ENCODE results near the gene EPHB3.

Gene EPHB3

DNA sequence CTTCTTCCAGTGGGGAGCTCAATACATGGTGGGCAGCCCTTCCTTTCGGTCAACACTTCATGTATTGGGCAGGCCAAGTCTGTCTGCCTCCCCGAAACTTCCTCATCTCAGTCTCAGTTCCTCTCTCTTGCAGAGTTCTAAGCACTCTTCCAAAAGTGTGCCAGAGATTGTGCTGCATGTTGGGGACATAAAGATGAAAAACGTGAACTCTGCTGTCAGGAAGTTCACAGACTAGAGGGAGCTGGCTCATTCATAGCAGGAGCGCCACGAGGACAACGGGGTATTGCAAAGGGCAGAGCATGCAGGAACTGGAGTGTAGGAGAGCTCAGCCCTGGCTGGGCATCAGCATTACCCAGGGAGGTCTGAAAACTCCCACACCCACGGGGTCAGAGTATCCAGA lies 15.3 kb upstream of the EPHB3 start:
- Histone ChIP-seq H3K36me3 (ENCODE audit: control insufficient read depth, insufficient read depth, low read length, severe bottlenecking) (no peaks in the 10 kb centered on the region), H3K4me1 (ENCODE audit: control insufficient read depth, insufficient read depth, low read length) (peaks cover 6% of the 10 kb centered on the region), H3K27me3 (replicated peaks; ENCODE audit: control insufficient read depth, insufficient read depth, low read length) (peaks cover 57% of the 10 kb centered on the region), H3K9me3 (ENCODE audit: control insufficient read depth, low read length) (no peaks in the 10 kb centered on the region), H3K9ac (ENCODE audit: low read length) (no peak overlapping the region), H3K4me3 (ENCODE audit: low read length) (no peak overlapping the region)
- DNase-seq (ENCODE audit: low read depth), result no peak

DNA sequence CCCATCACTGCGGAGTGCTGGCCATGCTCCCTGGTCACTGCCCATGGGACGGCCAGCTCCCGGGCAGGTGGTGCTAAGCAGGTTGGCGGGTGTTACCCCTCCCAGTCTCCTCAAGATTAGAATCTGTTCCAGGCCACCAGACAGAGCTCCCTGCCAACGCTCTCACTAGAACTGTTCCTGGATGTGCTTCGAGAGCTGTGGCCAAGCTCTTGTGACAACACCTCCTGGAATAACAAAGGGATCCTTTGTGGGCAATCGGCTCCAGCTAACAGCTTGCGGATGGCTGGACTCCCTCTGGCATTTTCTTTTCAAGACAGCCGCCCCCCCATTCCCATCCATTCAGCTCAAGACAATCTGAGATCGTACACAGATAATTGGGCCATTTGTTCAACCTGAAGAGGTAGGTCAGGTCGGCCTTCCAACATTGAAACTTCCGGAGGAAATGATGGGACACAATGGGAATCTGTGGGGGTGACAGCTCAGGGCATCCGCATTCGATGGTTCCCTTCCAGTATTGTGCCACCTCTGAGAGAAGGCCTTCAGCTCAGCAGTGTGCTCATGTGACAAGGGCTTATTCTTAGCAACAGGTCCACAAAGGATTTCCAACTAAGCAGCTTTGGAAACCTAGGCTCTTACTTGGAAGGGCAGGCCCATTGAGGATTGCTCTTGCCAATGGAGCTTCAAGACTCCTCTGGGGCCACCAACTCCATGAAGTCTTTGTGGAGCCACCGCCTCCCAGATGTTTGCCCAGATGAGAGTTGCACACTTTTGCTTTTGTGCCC lies 11.6 kb upstream of the EPHB3 start:
- peaks cover 57% of the 10 kb centered on the region for H3K27me3 ChIP-seq (replicated peaks; ENCODE audit: control insufficient read depth, insufficient read depth, low read length)
- no peak overlapping the region for H3K4me3 ChIP-seq (ENCODE audit: low read length)
- no peak overlapping the region for H3K9ac ChIP-seq (ENCODE audit: low read length)
- peaks cover 6% of the 10 kb centered on the region for H3K4me1 ChIP-seq (ENCODE audit: control insufficient read depth, insufficient read depth, low read length)
- DNase-seq (ENCODE audit: low read depth), result no peak
- no peaks in the 10 kb centered on the region for H3K36me3 ChIP-seq (ENCODE audit: control insufficient read depth, insufficient read depth, low read length, severe bottlenecking)
- H3K9me3 ChIP-seq (ENCODE audit: control insufficient read depth, low read length), result no peaks in the 10 kb centered on the region

DNA sequence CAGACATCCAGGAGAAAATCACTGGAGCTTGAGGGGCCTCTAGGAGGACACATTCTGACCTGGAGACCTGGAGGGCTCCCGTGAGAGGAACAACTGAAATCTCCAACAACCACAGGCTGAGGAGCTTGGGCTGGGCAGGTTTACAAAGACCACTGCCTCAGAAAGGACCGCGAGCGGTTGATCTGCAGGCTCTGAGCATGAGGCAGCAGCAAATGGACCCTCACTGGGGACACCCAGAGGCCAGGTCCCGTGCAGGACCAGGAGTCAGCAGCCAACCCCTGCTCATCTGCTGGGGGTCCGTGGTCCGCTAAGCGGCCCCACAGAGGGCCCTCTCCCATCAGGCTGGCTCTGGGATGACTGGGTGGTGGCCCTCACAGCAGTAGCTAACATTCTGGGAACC lies 10.5 kb upstream of the EPHB3 start:
- Histone ChIP-seq H3K27me3 (replicated peaks; ENCODE audit: control insufficient read depth, insufficient read depth, low read length) (peaks cover 58% of the 10 kb centered on the region), H3K9ac (ENCODE audit: low read length) (no peak overlapping the region), H3K4me3 (ENCODE audit: low read length) (no peak overlapping the region), H3K4me1 (ENCODE audit: control insufficient read depth, insufficient read depth, low read length) (peaks cover 6% of the 10 kb centered on the region), H3K36me3 (ENCODE audit: control insufficient read depth, insufficient read depth, low read length, severe bottlenecking) (no peaks in the 10 kb centered on the region), H3K9me3 (ENCODE audit: control insufficient read depth, low read length) (no peaks in the 10 kb centered on the region)
- no peak for DNase-seq (ENCODE audit: low read depth)

DNA sequence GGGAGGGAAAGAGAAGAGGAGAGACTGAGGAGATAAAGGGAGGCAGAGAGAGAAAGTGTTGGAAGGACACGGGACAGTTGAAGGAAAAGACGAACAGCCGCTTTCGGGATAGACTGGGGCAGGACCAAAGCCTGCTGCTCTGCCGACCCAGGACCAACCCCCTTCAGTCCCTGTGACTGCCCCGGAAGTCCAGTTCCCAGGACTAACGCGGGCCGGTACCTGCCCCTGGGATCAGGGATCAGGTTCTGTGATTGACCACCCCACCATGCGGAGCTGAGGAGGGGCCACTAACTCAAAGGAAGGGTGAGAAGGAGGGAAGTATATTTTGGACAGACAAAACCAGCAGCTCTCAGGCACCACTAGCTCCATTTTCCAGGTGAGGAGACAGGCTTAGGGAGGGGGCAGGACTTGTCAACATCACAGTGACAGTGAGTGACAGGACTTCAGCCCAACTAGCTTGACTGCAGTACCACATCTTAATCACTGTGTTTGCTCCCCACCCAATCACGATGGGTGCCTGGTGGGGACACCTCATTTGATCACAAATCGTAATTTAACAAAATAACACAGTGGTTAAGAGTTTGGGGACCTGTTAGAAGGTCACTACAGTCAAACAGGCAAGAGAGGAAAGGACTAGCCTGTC lies 9.8 kb upstream of the EPHB3 start:
- Histone ChIP-seq H3K27me3 (replicated peaks; ENCODE audit: control insufficient read depth, insufficient read depth, low read length) (peaks cover 60% of the 10 kb centered on the region), H3K9ac (ENCODE audit: low read length) (no peak overlapping the region), H3K4me1 (ENCODE audit: control insufficient read depth, insufficient read depth, low read length) (peaks cover 6% of the 10 kb centered on the region), H3K36me3 (ENCODE audit: control insufficient read depth, insufficient read depth, low read length, severe bottlenecking) (no peaks in the 10 kb centered on the region), H3K9me3 (ENCODE audit: control insufficient read depth, low read length) (no peaks in the 10 kb centered on the region), H3K4me3 (ENCODE audit: low read length) (no peak overlapping the region)
- DNase-seq (ENCODE audit: low read depth), result no peak

DNA sequence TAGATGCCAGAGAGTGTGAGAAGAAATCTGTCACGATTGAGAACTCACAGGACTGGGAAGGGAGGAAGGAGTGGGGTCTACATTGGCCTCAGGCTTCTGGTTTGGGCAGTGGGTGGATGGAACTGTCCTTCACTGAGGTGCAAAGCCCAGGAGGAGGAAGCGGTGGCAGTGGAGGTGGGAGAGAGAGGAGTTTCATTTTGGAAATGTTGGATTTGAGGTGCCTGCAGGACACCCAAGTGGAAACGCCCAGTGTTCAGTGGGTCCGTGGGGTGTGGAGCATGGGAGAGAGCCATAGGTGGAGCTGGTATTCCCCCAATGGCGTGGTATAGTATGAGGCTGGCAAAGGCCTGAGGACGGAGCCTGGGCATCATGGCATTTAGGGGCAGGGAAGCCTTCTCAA lies 9.3 kb upstream of the EPHB3 start:
- H3K4me1 ChIP-seq (ENCODE audit: control insufficient read depth, insufficient read depth, low read length), result peaks cover 6% of the 10 kb centered on the region
- no peaks in the 10 kb centered on the region for H3K9me3 ChIP-seq (ENCODE audit: control insufficient read depth, low read length)
- H3K36me3 ChIP-seq (ENCODE audit: control insufficient read depth, insufficient read depth, low read length, severe bottlenecking), result no peaks in the 10 kb centered on the region
- H3K9ac ChIP-seq (ENCODE audit: low read length), result no peak overlapping the region
- H3K27me3 ChIP-seq (replicated peaks; ENCODE audit: control insufficient read depth, insufficient read depth, low read length), result peaks cover 65% of the 10 kb centered on the region
- no peak overlapping the region for H3K4me3 ChIP-seq (ENCODE audit: low read length)
- DNase-seq (ENCODE audit: low read depth), result no peak

DNA sequence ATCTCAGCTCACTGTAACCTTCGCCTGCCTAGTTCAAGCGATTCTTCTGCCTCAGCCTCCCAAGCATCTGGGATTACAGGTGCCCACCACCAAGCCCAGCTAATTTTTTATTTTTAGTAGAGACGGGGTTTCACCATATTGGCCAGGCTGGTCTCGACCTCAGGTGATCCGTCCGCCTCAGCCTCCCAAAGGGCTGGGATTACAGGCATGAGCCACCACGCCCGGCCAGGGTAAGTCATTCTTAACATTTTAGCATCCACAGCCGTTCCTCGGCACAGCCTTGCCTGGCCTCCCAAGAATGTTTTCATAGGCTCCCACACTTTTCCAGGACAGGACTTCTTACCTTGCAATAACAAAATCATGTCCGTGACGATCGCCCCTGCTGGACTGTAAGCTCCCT lies 8.7 kb upstream of the EPHB3 start:
- no peaks in the 10 kb centered on the region for H3K9me3 ChIP-seq (ENCODE audit: control insufficient read depth, low read length)
- no peak overlapping the region for H3K4me3 ChIP-seq (ENCODE audit: low read length)
- DNase-seq (ENCODE audit: low read depth), result no peak

DNA sequence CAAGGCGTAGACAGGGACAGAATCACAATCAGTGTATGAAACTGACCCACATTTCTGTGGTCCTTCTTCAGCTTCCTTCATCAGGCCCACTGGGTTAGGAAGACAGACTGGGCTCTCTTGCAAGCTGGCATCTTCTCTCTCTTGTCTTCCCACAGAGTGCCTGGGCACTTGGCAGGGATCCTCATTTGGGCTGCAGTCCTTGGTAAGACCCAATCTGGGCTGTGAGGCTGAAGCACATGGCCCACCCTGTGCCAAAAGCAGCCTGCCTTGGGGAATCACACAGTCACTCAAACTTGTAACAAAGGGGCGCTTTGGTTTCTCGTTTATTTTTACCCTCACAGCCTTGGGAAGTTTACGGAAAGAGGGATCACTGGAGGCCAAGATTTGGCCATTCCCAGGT lies 8.2 kb upstream of the EPHB3 start:
- H3K36me3 ChIP-seq (ENCODE audit: control insufficient read depth, insufficient read depth, low read length, severe bottlenecking), result no peaks in the 10 kb centered on the region
- DNase-seq (ENCODE audit: low read depth), result no peak
- H3K4me1 ChIP-seq (ENCODE audit: control insufficient read depth, insufficient read depth, low read length), result peaks cover 6% of the 10 kb centered on the region
- no peak overlapping the region for H3K9ac ChIP-seq (ENCODE audit: low read length)
- no peak overlapping the region for H3K4me3 ChIP-seq (ENCODE audit: low read length)
- no peaks in the 10 kb centered on the region for H3K9me3 ChIP-seq (ENCODE audit: control insufficient read depth, low read length)
- peaks cover 71% of the 10 kb centered on the region for H3K27me3 ChIP-seq (replicated peaks; ENCODE audit: control insufficient read depth, insufficient read depth, low read length)

More for the DNA sequence above, 8.7 kb upstream of the EPHB3 start:
- no peaks in the 10 kb centered on the region for H3K36me3 ChIP-seq (ENCODE audit: control insufficient read depth, insufficient read depth, low read length, severe bottlenecking)
- no peak overlapping the region for H3K9ac ChIP-seq (ENCODE audit: low read length)
- peaks cover 6% of the 10 kb centered on the region for H3K4me1 ChIP-seq (ENCODE audit: control insufficient read depth, insufficient read depth, low read length)
- H3K27me3 ChIP-seq (replicated peaks; ENCODE audit: control insufficient read depth, insufficient read depth, low read length), result peaks cover 68% of the 10 kb centered on the region

DNA sequence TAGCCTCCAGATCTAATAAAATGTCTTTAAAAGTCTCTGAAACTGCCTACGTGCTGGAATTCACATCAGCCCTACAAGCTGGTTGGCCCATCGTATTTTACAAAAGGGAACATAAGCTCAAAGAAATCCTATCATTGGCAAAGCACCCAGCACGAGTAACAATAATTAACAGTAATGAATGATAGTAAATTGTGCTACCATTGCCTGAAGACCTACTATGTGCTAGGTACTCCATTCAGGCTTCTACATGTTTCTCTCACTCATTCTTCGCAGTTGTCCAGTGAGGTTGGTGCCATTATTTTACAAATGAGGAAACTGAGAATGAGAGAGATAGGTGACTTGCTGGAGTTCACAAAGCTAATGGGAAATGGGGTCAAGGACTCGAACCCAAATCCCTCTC lies 7.1 kb upstream of the EPHB3 start:
- no peaks in the 10 kb centered on the region for H3K9me3 ChIP-seq (ENCODE audit: control insufficient read depth, low read length)
- no peaks in the 10 kb centered on the region for H3K36me3 ChIP-seq (ENCODE audit: control insufficient read depth, insufficient read depth, low read length, severe bottlenecking)
- H3K4me3 ChIP-seq (ENCODE audit: low read length), result no peak overlapping the region
- peaks cover 1% of the 10 kb centered on the region for H3K4me1 ChIP-seq (ENCODE audit: control insufficient read depth, insufficient read depth, low read length)
- peaks cover 78% of the 10 kb centered on the region for H3K27me3 ChIP-seq (replicated peaks; ENCODE audit: control insufficient read depth, insufficient read depth, low read length)
- DNase-seq (ENCODE audit: low read depth), result no peak
- no peak overlapping the region for H3K9ac ChIP-seq (ENCODE audit: low read length)

DNA sequence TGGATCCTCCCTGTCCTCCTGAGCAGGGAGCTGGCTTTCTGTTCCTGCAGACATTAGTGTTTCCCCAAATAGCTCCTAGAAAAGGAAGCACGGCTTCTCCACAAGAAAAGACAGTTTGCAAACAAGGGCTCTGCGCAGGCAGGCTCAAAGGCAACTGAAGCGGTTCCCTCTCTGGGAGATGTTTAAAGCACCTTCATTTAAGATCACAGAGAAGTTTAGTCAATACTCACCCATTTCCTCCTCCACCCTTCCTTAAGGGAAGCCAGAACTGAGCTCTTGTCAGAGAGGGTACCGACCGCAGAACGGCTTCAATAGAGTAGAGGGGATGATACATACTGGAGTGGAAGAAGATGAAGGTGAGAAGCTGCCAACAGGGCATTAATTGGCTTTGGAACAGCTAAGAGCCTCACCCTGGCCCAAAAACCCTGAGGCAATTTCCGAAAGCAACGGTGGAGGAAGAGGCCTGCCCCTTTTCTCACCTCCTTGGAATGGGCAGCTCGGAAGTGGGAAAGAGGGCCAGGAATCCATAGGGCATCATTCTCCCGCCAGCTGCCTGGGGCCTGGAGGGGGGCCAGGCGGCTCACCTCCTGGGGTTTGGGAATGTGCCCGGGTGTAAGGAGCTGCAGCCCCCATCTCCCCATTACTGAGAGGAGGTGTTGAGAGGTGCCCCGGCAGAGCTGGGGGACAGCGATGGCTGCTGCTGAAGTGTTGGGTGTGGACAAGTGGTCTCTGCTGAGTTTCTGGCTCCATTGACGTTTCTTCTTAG lies 4.8 kb upstream of the EPHB3 start:
- Histone ChIP-seq H3K36me3 (ENCODE audit: control insufficient read depth, insufficient read depth, low read length, severe bottlenecking) (no peaks in the 10 kb centered on the region), H3K27me3 (replicated peaks; ENCODE audit: control insufficient read depth, insufficient read depth, low read length) (peaks cover 63% of the 10 kb centered on the region), H3K9ac (ENCODE audit: low read length) (no peak overlapping the region), H3K4me1 (ENCODE audit: control insufficient read depth, insufficient read depth, low read length) (peaks cover 7% of the 10 kb centered on the region), H3K4me3 (ENCODE audit: low read length) (no peak overlapping the region), H3K9me3 (ENCODE audit: control insufficient read depth, low read length) (no peaks in the 10 kb centered on the region)
- DNase-seq (ENCODE audit: low read depth), result no peak

DNA sequence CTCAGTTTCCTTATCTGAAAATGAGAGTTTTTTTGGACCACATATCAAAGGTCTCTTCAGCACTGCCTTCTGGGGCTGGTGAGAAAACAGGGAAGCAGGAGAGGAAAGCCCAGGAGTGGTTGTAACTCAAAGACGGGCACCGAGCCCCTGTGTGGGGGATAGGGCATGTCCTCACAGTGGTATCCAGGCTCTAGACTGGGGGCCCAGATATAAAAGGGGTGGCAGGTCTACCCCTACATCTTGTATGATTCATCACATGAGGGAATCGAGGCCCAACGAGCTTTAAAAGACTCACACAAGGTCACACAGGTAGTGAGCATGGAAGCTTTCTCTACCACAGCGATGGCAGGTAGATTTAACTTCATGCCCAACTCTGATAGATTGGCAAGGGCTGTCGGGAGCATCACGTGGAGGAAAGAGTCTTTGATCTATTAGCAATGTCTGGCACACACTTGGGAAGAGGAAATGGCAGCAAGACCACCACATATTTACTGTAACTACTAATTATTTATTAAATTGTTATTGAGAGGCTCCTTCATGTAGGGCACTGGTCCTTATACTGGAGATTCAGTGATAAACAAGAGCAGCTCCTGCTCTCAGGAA lies 4.1 kb upstream of the EPHB3 start:
- no peaks in the 10 kb centered on the region for H3K9me3 ChIP-seq (ENCODE audit: control insufficient read depth, low read length)
- H3K4me1 ChIP-seq (ENCODE audit: control insufficient read depth, insufficient read depth, low read length), result peaks cover 7% of the 10 kb centered on the region
- no peak for DNase-seq (ENCODE audit: low read depth)
- H3K4me3 ChIP-seq (ENCODE audit: low read length), result no peak overlapping the region
- H3K36me3 ChIP-seq (ENCODE audit: control insufficient read depth, insufficient read depth, low read length, severe bottlenecking), result no peaks in the 10 kb centered on the region
- H3K9ac ChIP-seq (ENCODE audit: low read length), result no peak overlapping the region
- peaks cover 56% of the 10 kb centered on the region for H3K27me3 ChIP-seq (replicated peaks; ENCODE audit: control insufficient read depth, insufficient read depth, low read length)

DNA sequence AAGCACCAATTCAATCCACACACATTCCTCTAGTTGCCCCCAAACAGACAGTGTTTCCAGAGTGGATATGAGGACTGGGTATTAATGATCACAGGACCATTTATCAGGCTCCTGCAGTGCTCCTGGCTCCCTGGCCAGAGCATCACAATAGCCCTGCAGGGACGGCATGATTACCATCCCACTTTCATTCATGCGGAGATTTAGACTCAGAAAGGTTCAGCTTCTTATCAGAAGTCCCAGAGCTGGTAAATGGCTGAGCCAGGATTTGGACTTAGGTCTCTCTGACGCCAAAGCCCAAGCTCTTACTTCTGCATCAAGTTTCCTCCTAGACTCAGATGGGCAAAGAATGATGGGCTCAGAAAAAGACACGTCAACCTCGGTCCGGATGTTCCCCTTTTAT lies 2.9 kb upstream of the EPHB3 start:
- Histone ChIP-seq H3K36me3 (ENCODE audit: control insufficient read depth, insufficient read depth, low read length, severe bottlenecking) (no peaks in the 10 kb centered on the region), H3K9ac (ENCODE audit: low read length) (no peak overlapping the region), H3K4me1 (ENCODE audit: control insufficient read depth, insufficient read depth, low read length) (peaks cover 17% of the 10 kb centered on the region), H3K9me3 (ENCODE audit: control insufficient read depth, low read length) (no peaks in the 10 kb centered on the region), H3K27me3 (replicated peaks; ENCODE audit: control insufficient read depth, insufficient read depth, low read length) (peaks cover 45% of the 10 kb centered on the region), H3K4me3 (ENCODE audit: low read length) (no peak overlapping the region)
- DNase-seq (ENCODE audit: low read depth), result no peak
